NCI-H510A (cell line): ENCODE measurements around the gene MMD2.
"Not testable (repeated sequence)": the region's sequence is repeated elsewhere in the genome, so short reads cannot be mapped to it uniquely, and the experiment has no call there.

Experiments
- DNase-seq: peaks from one replicate; lab custom pipeline; 2025; lab: John Stamatoyannopoulos, UW

The MMD2 gene

GRCh38 chr7:4958477-4959301, at the start of gene MMD2:
Gene MMD2, minus strand, starts transcription at chr7:4959187. Its CDS starts 170 bp downstream, at chr7:4959017.
- DNase-seq = no peak

GRCh38 chr7:5005066-5005465, 46.1 kb upstream of the MMD2 start:
- no peak for DNase-seq

- DNase-seq = no peak
Observed at GRCh38 chr7:5001911-5002310, 42.9 kb upstream of the MMD2 start.

GRCh38 chr7:5001003-5001402, 42.0 kb upstream of the MMD2 start:
- no peak for DNase-seq

- DNase-seq = no peak
Observed at GRCh38 chr7:4999369-4999950, 40.5 kb upstream of the MMD2 start.

GRCh38 chr7:4998910-4999309, 39.9 kb upstream of the MMD2 start:
- no peak for DNase-seq

- no peak for DNase-seq
Observed at GRCh38 chr7:4998244-4998643, 39.3 kb upstream of the MMD2 start.

- no peak for DNase-seq
Observed at GRCh38 chr7:4996696-4997222, 37.8 kb upstream of the MMD2 start.

GRCh38 chr7:4995429-4995969, 36.5 kb upstream of the MMD2 start:
- no peak for DNase-seq

- DNase-seq = no peak
Observed at GRCh38 chr7:4993471-4993870, 34.5 kb upstream of the MMD2 start.

GRCh38 chr7:4982741-4983140, 23.8 kb upstream of the MMD2 start:
- not testable (repeated sequence) for DNase-seq

- not testable (repeated sequence) for DNase-seq
Observed at GRCh38 chr7:4981295-4981890, 22.4 kb upstream of the MMD2 start.

- DNase-seq = not testable (repeated sequence)
Observed at GRCh38 chr7:4975626-4976025, 16.6 kb upstream of the MMD2 start.

GRCh38 chr7:4973728-4974198, 14.8 kb upstream of the MMD2 start:
- peak; percentile 73 for DNase-seq

- DNase-seq = not testable (repeated sequence)
Observed at GRCh38 chr7:4972446-4972845, 13.5 kb upstream of the MMD2 start.

- no peak for DNase-seq
Observed at GRCh38 chr7:4965295-4966022, 6.5 kb upstream of the MMD2 start.

- DNase-seq = no peak
Observed at GRCh38 chr7:4964506-4964905, 5.5 kb upstream of the MMD2 start.

GRCh38 chr7:4962872-4963775, 4.1 kb upstream of the MMD2 start:
- no peak for DNase-seq

GRCh38 chr7:4960363-4960762, 1.4 kb upstream of the MMD2 start:
- no peak for DNase-seq

- no peak for DNase-seq
Observed at GRCh38 chr7:4959893-4960292, 906 bp upstream of the MMD2 start.

- DNase-seq = no peak
Observed at GRCh38 chr7:4959306-4959705, 319 bp upstream of the MMD2 start.
